GM12878 (cell line): ENCODE data around the gene ZBED1. TPM values are rescaled to one million over a fixed set of nuclear protein-coding genes. Genes with fewer than 3 reads are reported as not detected.

Experiments
- ATAC-seq: fragments of 200-7000 bp; cut with Tn5 transposase; 3 replicates; pipeline ENCODE4 v1.9.1; 2020; ENCODE audit warnings: mild to moderate bottlenecking, moderate library complexity
- BruUV-seq: library from RNA; stranded (reverse); fragments of 400-500 nt; replicated peaks from 2 replicates; lab custom pipeline; 2021; lab: Mats Ljungman, UMichigan
- CTCF ChIA-PET: fragments of 300-600 bp; sonication (Branson Sonifier 250); formaldehyde crosslinking; extraction: SDS; loops from one replicate; lab custom pipeline; 2021; ENCODE audit warnings: inconsistent platforms; lab: Yijun Ruan, JAX
- POLR2A ChIA-PET: fragments of 350-600 bp; formaldehyde crosslinking; extraction: SDS; loops from one replicate; lab custom pipeline; 2021; ENCODE audit warnings: inconsistent platforms; lab: Charles Lee
- RAD21 ChIA-PET: fragments of 300-600 bp; sonication (Branson Sonifier 250); formaldehyde crosslinking; loops from one replicate; lab custom pipeline; 2023; ENCODE audit warnings: antibody characterized with exemption; ENCODE audit not compliant: unreplicated experiment; lab: Charles Lee
- SMC1A ChIA-PET: fragments of 300-600 bp; sonication (Branson Sonifier 250); formaldehyde crosslinking; loops from one replicate; lab custom pipeline; 2023; ENCODE audit not compliant: unreplicated experiment, uncharacterized antibody; lab: Charles Lee
- DNase-seq: peaks from one replicate; pipeline ENCODE4 v3.0.0-alpha.2; 2011; ENCODE audit warnings: low read depth, low spot score
- FAIRE-seq: peaks from 3 replicates; lab custom pipeline; 2011; peaks lifted over from hg19 to GRCh38; lab: Jason Lieb, UNC
- H2AFZ ChIP-seq: 2 replicates; pipeline ENCODE4 v1.6.0; 2011; ENCODE audit warnings: low read depth, low read length, control low read depth; ENCODE audit not compliant: control insufficient read depth
- H3K27ac ChIP-seq: 2 replicates; pipeline ENCODE4 v1.5.1; 2011; ENCODE audit warnings: control low read depth; ENCODE audit not compliant: control insufficient read depth, insufficient read depth
- H3K27me3 ChIP-seq, 2 experiments: replicated peaks in 1 of 2; 2 replicates each; pipeline versions ENCODE4 v1.6.0 to v1.6.1; 2011; ENCODE audit warnings: low read length in 1 of 2; ENCODE audit not compliant: control insufficient read depth in 2 of 2, insufficient read depth in 2 of 2
- H3K36me3 ChIP-seq, 2 experiments: 2 replicates each; pipeline ENCODE4 v1.5.1; 2011; ENCODE audit warnings: low read length in 1 of 2; ENCODE audit not compliant: control insufficient read depth in 2 of 2, insufficient read depth in 2 of 2
- H3K4me1 ChIP-seq: 2 replicates; pipeline ENCODE4 v1.6.1; 2011; ENCODE audit warnings: mild to moderate bottlenecking, low read length, moderate library complexity, mixed read lengths; ENCODE audit not compliant: control insufficient read depth, insufficient read depth
- H3K4me2 ChIP-seq: 2 replicates; pipeline ENCODE4 v1.6.0; 2011; ENCODE audit warnings: control low read depth; ENCODE audit not compliant: control insufficient read depth, insufficient read depth
- H3K4me3 ChIP-seq: fragments of 200-600 bp; sonication (generic); 2 replicates; pipeline ENCODE4 v1.5.1; 2016
- H3K79me2 ChIP-seq: 2 replicates; pipeline ENCODE4 v1.6.0; 2011; ENCODE audit warnings: low read length; ENCODE audit not compliant: control insufficient read depth, insufficient read depth
- H3K9ac ChIP-seq: 2 replicates; pipeline ENCODE4 v1.8.0; 2011; ENCODE audit warnings: low read length, control low read depth, mixed read lengths; ENCODE audit not compliant: control insufficient read depth, insufficient read depth
- H3K9me3 ChIP-seq: replicated peaks from 3 replicates; pipeline ENCODE4 v1.5.1; 2011; ENCODE audit warnings: mild to moderate bottlenecking, low read length; ENCODE audit not compliant: control insufficient read depth, insufficient read depth
- H4K20me1 ChIP-seq: 2 replicates; pipeline ENCODE4 v1.6.0; 2011; ENCODE audit not compliant: control insufficient read depth, insufficient read depth
- NFYB ChIP-seq: IDR thresholded peaks from 2 replicates; pipeline ENCODE4 v1.6.1; 2011; ENCODE audit warnings: low read depth, mild to moderate bottlenecking, low read length, improper control_type of control experiment, moderate library complexity; ENCODE audit not compliant: insufficient read depth
- RFX5 ChIP-seq: IDR thresholded peaks from 2 replicates; pipeline ENCODE4 v1.6.1; 2011; ENCODE audit warnings: low read depth, low read length, improper control_type of control experiment
- RUNX3 ChIP-seq: IDR thresholded peaks from 2 replicates; pipeline ENCODE4 v1.6.1; 2012; ENCODE audit warnings: low read length, inconsistent platforms
- SUPT20H ChIP-seq: IDR thresholded peaks from 2 replicates; pipeline ENCODE4 v1.6.1; 2011; ENCODE audit warnings: low read depth, mild to moderate bottlenecking, low read length, moderate library complexity, borderline replicate concordance; ENCODE audit not compliant: control insufficient read depth
- TCF12 ChIP-seq: IDR thresholded peaks from 2 replicates; pipeline ENCODE4 v1.6.1; 2011; ENCODE audit warnings: low read depth, mild to moderate bottlenecking, low read length
- WGBS: methylation state at CpG from one replicate; pipeline ENCODE4 v1.1.6; 2016; ENCODE audit warnings: low lambda C conversion rate; ENCODE audit not compliant: insufficient replicate concordance, insufficient coverage; ENCODE audit errors: missing lambda C conversion rate; 5-methylcytosine and 5-hydroxymethylcytosine counted together
- in situ Hi-C: fragments of 300-500 bp; cut with MboI; formaldehyde crosslinking; loops from 9 replicates; pipeline ENCODE4 v1.14.3; 2018; ENCODE audit warnings: mixed read lengths
- intact Hi-C: fragments of 100-400 bp; cut with micrococcal nuclease; formaldehyde crosslinking; loops from one replicate; pipeline ENCODE4 v1.14.2; 2022; ENCODE audit not compliant: unreplicated experiment
- polyA plus RNA-seq, 11 experiments: library from polyadenylated mRNA; depleted of rRNA in 4 of 11; unstranded in 6 of 11; stranded (reverse) in 5 of 11; fragments of >200 nt; fragmentation: Nextera tagmentation in 4 of 11; fragmentation: Illumina TruSeq in 1 of 11; extraction: Ambion mirVana in 4 of 11; extraction: Trizol in 1 of 11; gene quantifications; 1 replicate in 1 of 11; 2 replicates in 10 of 11; pipeline versions ENCODE4 v1.2.1 to v1.2.3, GENCODE V29; 2011 to 2016; ENCODE audit warnings: inconsistent platforms in 2 of 11, missing spikeins in 2 of 11, low read depth in 1 of 11
- total RNA-seq, 4 experiments: library from RNA; depleted of rRNA in 3 of 4; stranded (reverse); fragments of >200 nt in 3 of 4; fragmentation: Illumina TruSeq in 1 of 4; extraction: Trizol in 1 of 4; gene quantifications; 2 replicates each; pipeline versions ENCODE4 v1.2.1 to v1.2.3, GENCODE V29; 2013 to 2021
- TF ChIP-seq, protein P1 (sequence below): IDR thresholded peaks from 2 replicates; pipeline ENCODE4 v1.6.1; 2012; ENCODE audit warnings: improper control_type of control experiment, low read depth, low read length; ENCODE audit not compliant: insufficient replicate concordance
- TF ChIP-seq, protein P2 (sequence below): fragments of 450-650 bp; IDR thresholded peaks from 2 replicates; pipeline ENCODE4 v1.6.1; 2017; ENCODE audit warnings: mild to moderate bottlenecking, moderate library complexity
- TF ChIP-seq, protein P3 (sequence below): fragments of 450-650 bp; conservative IDR thresholded peaks from 2 replicates; pipeline ENCODE4 v1.6.1; 2017; ENCODE audit warnings: mild to moderate bottlenecking, moderate library complexity

Gene ZBED1
- total and polyA plus RNA-seq, 10 of the 15 experiments (the other 5 are each of a cell fraction or from before 2014, with no cell fraction given): 1.9 to 75.5 (median 40.5) TPM

DNA sequence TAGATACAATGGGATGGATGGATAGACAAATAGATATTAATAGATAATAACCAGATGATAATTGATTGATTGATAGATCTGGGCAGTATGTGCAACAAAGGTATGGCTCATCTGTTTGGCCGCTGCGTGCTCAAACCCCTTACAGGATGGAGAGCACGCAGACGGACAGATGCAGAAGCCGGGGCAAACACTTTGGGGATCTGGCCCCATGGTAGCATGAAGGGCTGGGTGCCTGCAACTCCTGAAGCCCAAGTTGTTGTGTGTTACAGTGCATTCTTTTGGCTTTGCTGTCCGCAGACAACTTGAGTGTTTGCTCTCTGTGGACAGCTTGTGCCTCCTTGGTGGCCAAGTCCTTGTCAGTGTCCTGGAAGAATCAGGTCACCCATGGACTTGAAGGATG, 10.6 kb upstream of the ZBED1 start (continued):
- no peak for TF ChIP-seq SUPT20H

DNA sequence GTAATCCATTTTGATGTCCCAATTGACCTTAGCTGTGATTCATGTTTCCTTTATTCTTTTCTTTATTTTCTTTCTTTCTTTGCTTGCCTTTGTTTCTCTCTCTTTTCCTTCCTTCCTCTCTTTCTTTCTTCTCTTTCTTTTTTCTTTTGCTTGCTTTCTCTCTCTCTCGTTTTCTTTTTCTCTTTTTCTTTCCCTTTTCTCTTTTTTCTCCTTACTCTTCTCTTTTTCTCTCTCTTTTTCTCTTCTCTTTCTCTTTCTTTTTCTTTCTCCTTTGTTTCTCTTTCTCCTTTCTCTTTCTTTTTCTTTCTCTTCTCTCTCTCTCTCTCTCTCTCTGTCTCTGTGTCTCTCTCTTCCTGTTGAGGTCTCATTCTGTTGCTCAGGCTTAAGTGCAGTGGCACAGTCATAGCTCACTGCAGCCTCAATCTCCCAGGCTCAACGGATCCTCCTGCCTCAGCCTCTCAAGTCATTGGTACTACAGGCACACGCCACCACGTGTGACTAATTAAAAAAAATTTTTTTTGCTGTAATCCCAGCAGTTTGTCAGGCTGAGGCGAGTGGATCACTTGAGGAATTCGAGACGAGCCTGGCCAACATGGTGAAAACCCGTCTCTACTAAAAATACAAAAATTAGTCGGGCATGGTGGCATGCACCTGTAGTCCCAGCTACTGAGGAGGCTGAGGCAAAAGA, 8.0 kb upstream of the ZBED1 start:
- intact Hi-C loops: no loop called here
- FAIRE-seq (no peak), DNase-seq (no peak), ATAC-seq (no peak)
- TF ChIP-seq NFYB: no peak
- TF ChIP-seq, protein P1, sequence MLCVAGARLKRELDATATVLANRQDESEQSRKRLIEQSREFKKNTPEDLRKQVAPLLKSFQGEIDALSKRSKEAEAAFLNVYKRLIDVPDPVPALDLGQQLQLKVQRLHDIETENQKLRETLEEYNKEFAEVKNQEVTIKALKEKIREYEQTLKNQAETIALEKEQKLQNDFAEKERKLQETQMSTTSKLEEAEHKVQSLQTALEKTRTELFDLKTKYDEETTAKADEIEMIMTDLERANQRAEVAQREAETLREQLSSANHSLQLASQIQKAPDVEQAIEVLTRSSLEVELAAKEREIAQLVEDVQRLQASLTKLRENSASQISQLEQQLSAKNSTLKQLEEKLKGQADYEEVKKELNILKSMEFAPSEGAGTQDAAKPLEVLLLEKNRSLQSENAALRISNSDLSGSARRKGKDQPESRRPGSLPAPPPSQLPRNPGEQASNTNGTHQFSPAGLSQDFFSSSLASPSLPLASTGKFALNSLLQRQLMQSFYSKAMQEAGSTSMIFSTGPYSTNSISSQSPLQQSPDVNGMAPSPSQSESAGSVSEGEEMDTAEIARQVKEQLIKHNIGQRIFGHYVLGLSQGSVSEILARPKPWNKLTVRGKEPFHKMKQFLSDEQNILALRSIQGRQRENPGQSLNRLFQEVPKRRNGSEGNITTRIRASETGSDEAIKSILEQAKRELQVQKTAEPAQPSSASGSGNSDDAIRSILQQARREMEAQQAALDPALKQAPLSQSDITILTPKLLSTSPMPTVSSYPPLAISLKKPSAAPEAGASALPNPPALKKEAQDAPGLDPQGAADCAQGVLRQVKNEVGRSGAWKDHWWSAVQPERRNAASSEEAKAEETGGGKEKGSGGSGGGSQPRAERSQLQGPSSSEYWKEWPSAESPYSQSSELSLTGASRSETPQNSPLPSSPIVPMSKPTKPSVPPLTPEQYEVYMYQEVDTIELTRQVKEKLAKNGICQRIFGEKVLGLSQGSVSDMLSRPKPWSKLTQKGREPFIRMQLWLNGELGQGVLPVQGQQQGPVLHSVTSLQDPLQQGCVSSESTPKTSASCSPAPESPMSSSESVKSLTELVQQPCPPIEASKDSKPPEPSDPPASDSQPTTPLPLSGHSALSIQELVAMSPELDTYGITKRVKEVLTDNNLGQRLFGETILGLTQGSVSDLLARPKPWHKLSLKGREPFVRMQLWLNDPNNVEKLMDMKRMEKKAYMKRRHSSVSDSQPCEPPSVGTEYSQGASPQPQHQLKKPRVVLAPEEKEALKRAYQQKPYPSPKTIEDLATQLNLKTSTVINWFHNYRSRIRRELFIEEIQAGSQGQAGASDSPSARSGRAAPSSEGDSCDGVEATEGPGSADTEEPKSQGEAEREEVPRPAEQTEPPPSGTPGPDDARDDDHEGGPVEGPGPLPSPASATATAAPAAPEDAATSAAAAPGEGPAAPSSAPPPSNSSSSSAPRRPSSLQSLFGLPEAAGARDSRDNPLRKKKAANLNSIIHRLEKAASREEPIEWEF: no peak
- no peak for TF ChIP-seq TCF12
- TF ChIP-seq RFX5: no peak
- TF ChIP-seq, protein P2, sequence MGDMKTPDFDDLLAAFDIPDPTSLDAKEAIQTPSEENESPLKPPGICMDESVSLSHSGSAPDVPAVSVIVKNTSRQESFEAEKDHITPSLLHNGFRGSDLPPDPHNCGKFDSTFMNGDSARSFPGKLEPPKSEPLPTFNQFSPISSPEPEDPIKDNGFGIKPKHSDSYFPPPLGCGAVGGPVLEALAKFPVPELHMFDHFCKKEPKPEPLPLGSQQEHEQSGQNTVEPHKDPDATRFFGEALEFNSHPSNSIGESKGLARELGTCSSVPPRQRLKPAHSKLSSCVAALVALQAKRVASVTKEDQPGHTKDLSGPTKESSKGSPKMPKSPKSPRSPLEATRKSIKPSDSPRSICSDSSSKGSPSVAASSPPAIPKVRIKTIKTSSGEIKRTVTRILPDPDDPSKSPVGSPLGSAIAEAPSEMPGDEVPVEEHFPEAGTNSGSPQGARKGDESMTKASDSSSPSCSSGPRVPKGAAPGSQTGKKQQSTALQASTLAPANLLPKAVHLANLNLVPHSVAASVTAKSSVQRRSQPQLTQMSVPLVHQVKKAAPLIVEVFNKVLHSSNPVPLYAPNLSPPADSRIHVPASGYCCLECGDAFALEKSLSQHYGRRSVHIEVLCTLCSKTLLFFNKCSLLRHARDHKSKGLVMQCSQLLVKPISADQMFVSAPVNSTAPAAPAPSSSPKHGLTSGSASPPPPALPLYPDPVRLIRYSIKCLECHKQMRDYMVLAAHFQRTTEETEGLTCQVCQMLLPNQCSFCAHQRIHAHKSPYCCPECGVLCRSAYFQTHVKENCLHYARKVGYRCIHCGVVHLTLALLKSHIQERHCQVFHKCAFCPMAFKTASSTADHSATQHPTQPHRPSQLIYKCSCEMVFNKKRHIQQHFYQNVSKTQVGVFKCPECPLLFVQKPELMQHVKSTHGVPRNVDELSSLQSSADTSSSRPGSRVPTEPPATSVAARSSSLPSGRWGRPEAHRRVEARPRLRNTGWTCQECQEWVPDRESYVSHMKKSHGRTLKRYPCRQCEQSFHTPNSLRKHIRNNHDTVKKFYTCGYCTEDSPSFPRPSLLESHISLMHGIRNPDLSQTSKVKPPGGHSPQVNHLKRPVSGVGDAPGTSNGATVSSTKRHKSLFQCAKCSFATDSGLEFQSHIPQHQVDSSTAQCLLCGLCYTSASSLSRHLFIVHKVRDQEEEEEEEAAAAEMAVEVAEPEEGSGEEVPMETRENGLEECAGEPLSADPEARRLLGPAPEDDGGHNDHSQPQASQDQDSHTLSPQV: no peak
- TF ChIP-seq SUPT20H: no peak
- TF ChIP-seq, protein P3, sequence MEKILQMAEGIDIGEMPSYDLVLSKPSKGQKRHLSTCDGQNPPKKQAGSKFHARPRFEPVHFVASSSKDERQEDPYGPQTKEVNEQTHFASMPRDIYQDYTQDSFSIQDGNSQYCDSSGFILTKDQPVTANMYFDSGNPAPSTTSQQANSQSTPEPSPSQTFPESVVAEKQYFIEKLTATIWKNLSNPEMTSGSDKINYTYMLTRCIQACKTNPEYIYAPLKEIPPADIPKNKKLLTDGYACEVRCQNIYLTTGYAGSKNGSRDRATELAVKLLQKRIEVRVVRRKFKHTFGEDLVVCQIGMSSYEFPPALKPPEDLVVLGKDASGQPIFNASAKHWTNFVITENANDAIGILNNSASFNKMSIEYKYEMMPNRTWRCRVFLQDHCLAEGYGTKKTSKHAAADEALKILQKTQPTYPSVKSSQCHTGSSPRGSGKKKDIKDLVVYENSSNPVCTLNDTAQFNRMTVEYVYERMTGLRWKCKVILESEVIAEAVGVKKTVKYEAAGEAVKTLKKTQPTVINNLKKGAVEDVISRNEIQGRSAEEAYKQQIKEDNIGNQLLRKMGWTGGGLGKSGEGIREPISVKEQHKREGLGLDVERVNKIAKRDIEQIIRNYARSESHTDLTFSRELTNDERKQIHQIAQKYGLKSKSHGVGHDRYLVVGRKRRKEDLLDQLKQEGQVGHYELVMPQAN: no peak
- no peak for TF ChIP-seq RUNX3
- Histone ChIP-seq H3K27ac (no peak overlapping the region), H3K4me1 (peaks cover 13% of the 10 kb centered on the region), H3K79me2 (no peaks in the 10 kb centered on the region), H3K4me3 (no peak overlapping the region), H2AFZ (no peak overlapping the region), H4K20me1 (no peaks in the 10 kb centered on the region), H3K9me3 (peaks cover 3% of the 10 kb centered on the region; the same call in 1 of the 3 replicates), H3K9ac (no peak overlapping the region), H3K36me3 (no peaks in the 10 kb centered on the region), H3K4me2 (no peak overlapping the region), H3K27me3 (no peaks in the 10 kb centered on the region)
- ChIA-PET RAD21 (no interaction called here), CTCF (no interaction called here), POLR2A (no interaction called here), SMC1A (no interaction called here)
- in situ Hi-C loops: loop anchor here (10.0 to 25.0 kb wide), 2 partner anchors 854 to 1046 kb away; partner anchors contain the start of gene ASMTL
- BruUV-seq: no TSS peak
- 55% methylated on average over 9 of the region's 9 CpGs for WGBS
